OCI-LY1 (cell line): ENCODE data around the gene KCNK3.

Experiments
- EZH2 ChIP-seq: fragments of 200-600 bp; sonication (generic), shearing (Covaris generic); IDR thresholded peaks from 2 replicates; pipeline ENCODE4 v1.8.0; 2017; ENCODE audit warnings: borderline replicate concordance, mixed run types, mild to moderate bottlenecking, antibody characterized with exemption, low read length, moderate library complexity, mixed read lengths
- TF ChIP-seq, protein P1 (sequence below): fragments of 200-600 bp; sonication (generic), shearing (Covaris generic); IDR thresholded peaks from 2 replicates; pipeline ENCODE4 v1.5.1; 2017; ENCODE audit warnings: mild to moderate bottlenecking, antibody characterized with exemption, low read length, moderate library complexity, mixed read lengths

DNA sequence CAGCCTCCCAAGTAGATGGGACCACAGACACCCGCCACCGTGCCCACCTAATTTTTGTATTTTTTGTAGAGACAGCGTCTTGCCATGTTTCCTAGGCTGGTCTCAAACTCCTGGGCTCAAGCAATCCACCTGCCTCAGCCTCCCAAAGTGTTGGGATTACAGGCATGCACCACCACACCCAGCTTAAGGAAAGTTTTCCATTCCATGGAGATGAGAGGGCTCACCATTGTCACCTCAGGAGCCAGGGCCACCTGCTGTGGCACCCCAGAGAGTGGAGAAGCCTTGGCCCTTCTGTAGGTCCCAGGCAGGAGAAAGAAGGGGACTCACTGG is 76.2 kb downstream of the KCNK3 start:
- TF ChIP-seq, protein P1, sequence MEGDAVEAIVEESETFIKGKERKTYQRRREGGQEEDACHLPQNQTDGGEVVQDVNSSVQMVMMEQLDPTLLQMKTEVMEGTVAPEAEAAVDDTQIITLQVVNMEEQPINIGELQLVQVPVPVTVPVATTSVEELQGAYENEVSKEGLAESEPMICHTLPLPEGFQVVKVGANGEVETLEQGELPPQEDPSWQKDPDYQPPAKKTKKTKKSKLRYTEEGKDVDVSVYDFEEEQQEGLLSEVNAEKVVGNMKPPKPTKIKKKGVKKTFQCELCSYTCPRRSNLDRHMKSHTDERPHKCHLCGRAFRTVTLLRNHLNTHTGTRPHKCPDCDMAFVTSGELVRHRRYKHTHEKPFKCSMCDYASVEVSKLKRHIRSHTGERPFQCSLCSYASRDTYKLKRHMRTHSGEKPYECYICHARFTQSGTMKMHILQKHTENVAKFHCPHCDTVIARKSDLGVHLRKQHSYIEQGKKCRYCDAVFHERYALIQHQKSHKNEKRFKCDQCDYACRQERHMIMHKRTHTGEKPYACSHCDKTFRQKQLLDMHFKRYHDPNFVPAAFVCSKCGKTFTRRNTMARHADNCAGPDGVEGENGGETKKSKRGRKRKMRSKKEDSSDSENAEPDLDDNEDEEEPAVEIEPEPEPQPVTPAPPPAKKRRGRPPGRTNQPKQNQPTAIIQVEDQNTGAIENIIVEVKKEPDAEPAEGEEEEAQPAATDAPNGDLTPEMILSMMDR, result no peak
- no peak for TF ChIP-seq EZH2
